Loucy (cell line): ENCODE measurements around the gene CDH4.

Experiments used
- H2AFZ ChIP-seq: fragments of 200-600 bp; sonication (generic); 2 replicates; pipeline ENCODE4 v1.6.0; 2016; ENCODE audit warnings: antibody characterized with exemption, mild to moderate bottlenecking, low read length, moderate library complexity
- H3F3A ChIP-seq: fragments of 200-600 bp; 2 replicates; pipeline ENCODE4 v1.6.0; 2016; ENCODE audit warnings: antibody characterized with exemption, low read depth, mild to moderate bottlenecking
- H3K27me3 ChIP-seq: fragments of 200-600 bp; sonication (generic); 2 replicates; pipeline ENCODE4 v1.6.1; 2014; ENCODE audit warnings: low read length, mild to moderate bottlenecking; ENCODE audit not compliant: insufficient read depth, poor library complexity, severe bottlenecking
- H3K36me3 ChIP-seq: fragments of 200-600 bp; sonication (generic); 2 replicates; pipeline ENCODE4 v1.6.1; 2016; ENCODE audit warnings: low read length; ENCODE audit not compliant: insufficient read depth
- H3K4me1 ChIP-seq: fragments of 200-600 bp; sonication (generic); 2 replicates; pipeline ENCODE4 v1.5.1; 2014; ENCODE audit warnings: low read length, mild to moderate bottlenecking; ENCODE audit not compliant: insufficient read depth, poor library complexity, severe bottlenecking
- H3K4me2 ChIP-seq: fragments of 200-600 bp; sonication (generic); 2 replicates; pipeline ENCODE4 v1.6.0; 2014; ENCODE audit warnings: antibody characterized with exemption, low read length, low read depth, mild to moderate bottlenecking; ENCODE audit not compliant: poor library complexity, severe bottlenecking
- H3K4me3 ChIP-seq: fragments of 200-600 bp; sonication (generic); 2 replicates; pipeline ENCODE4 v1.5.1; 2014; ENCODE audit warnings: low read length, mild to moderate bottlenecking, mixed read lengths; ENCODE audit not compliant: poor library complexity, severe bottlenecking
- H3K79me2 ChIP-seq: fragments of 200-600 bp; sonication (generic); 2 replicates; pipeline ENCODE4 v1.6.1; 2014; ENCODE audit warnings: low read length; ENCODE audit not compliant: insufficient read depth
- H3K9ac ChIP-seq: fragments of 200-600 bp; sonication (generic); 2 replicates; pipeline ENCODE4 v1.6.0; 2014; ENCODE audit warnings: mild to moderate bottlenecking, low read depth, low read length, moderate library complexity; ENCODE audit not compliant: poor library complexity, severe bottlenecking
- H3K9me2 ChIP-seq: fragments of 200-600 bp; sonication (generic); replicated peaks from 2 replicates; pipeline ENCODE4 v1.6.1; 2016; ENCODE audit warnings: low read depth, low read length, mixed read lengths
- H3K9me3 ChIP-seq: fragments of 200-600 bp; sonication (generic); 2 replicates; pipeline ENCODE4 v1.6.1; 2014; ENCODE audit warnings: mild to moderate bottlenecking, antibody characterized with exemption, low read length, low read depth; ENCODE audit not compliant: insufficient read depth
- H4K20me1 ChIP-seq: fragments of 200-600 bp; sonication (generic); 2 replicates; pipeline ENCODE4 v1.6.0; 2014; ENCODE audit warnings: antibody characterized with exemption, low read length, mild to moderate bottlenecking; ENCODE audit not compliant: insufficient read depth, poor library complexity, severe bottlenecking
- CTCF ChIP-seq: fragments of 200-600 bp; sonication (generic); conservative IDR thresholded peaks from 2 replicates; pipeline ENCODE4 v1.5.1; 2014; ENCODE audit warnings: mild to moderate bottlenecking, antibody characterized with exemption, low read length
- EZH2phosphoT487 ChIP-seq: fragments of 200-600 bp; IDR thresholded peaks from 2 replicates; pipeline ENCODE4 v1.6.1; 2018; ENCODE audit warnings: antibody characterized with exemption, mild to moderate bottlenecking, moderate library complexity, borderline replicate concordance

CDH4 gene

GRCh38 chr20:61394088-61394799 lies 142.2 kb downstream of the CDH4 start:
- Histone ChIP-seq H3K9ac (no peak overlapping the region), H3K4me3 (no peak overlapping the region), H3F3A (no peaks in the 10 kb centered on the region), H3K27me3 (no peaks in the 10 kb centered on the region), H3K9me3 (no peaks in the 10 kb centered on the region), H4K20me1 (no peaks in the 10 kb centered on the region), H3K79me2 (no peaks in the 10 kb centered on the region), H3K9me2 (no peaks in the 10 kb centered on the region), H3K4me1 (peaks cover 18% of the 10 kb centered on the region), H2AFZ (no peak overlapping the region), H3K36me3 (no peaks in the 10 kb centered on the region), H3K4me2 (no peak overlapping the region)
- TF ChIP-seq EZH2phosphoT487 (no peak), CTCF (no peak)

DNA sequence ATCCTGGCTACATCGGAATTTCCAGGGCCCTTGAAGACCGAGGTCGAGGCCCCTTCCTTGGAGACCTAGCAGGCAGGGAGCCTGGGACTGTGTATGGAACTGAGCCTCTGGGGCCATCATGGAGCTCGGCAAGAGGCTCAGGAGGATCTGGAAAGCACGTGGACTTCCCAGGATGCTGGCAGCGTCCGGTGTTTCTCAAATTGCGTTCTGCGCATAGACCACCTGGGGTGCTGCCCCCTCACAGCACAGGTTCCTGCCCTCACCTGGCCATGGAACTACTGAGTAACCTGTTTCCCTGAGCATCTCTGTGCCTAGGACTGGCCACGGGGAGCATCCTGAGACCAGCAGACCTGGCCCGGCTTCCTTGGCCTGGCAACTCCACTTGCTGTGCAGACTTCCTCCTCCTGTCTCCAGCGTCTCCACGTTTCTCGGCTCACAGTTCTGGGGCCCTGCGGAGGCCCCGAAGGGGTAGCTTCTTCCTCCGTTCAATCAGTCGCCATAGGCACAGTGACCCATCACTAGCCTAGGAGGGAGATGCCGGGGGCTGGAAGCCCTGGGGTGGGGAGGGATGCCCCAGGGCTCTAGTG lies 144.3 kb downstream of the CDH4 start:
- Histone ChIP-seq H3K4me3 (no peak overlapping the region), H4K20me1 (no peaks in the 10 kb centered on the region), H3K9me2 (no peaks in the 10 kb centered on the region), H2AFZ (no peak overlapping the region), H3F3A (no peaks in the 10 kb centered on the region), H3K9ac (no peak overlapping the region), H3K36me3 (no peaks in the 10 kb centered on the region), H3K27me3 (no peaks in the 10 kb centered on the region), H3K79me2 (no peaks in the 10 kb centered on the region), H3K9me3 (no peaks in the 10 kb centered on the region), H3K4me1 (peaks cover 10% of the 10 kb centered on the region), H3K4me2 (no peak overlapping the region)
- TF ChIP-seq CTCF (no peak), EZH2phosphoT487 (no peak)

DNA sequence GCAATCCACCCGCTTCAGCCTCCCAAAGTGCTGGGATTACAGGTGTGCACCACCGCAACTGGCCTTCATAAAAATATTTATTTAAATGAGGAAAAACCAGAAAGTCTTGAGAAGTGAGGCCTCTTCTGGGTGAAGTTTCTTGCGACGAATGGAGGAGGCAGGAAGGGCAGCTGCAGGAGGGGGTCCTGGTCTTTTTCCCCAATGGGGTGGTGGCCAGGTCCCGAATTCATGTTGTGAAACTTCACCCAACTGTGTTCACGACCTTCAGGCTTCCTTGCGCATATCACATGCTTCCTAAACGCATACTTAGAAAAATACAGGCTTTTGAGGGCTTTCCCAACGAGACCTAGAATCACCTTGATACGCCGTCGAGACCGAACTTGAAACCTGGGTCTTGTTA lies 145.1 kb downstream of the CDH4 start:
- H3K4me3 ChIP-seq = no peak overlapping the region

More for the DNA sequence above, 145.1 kb downstream of the CDH4 start:
- Histone ChIP-seq H2AFZ (no peak overlapping the region), H3K27me3 (no peaks in the 10 kb centered on the region), H3K9me2 (no peaks in the 10 kb centered on the region), H3K9ac (no peak overlapping the region), H3K36me3 (no peaks in the 10 kb centered on the region), H3K79me2 (no peaks in the 10 kb centered on the region), H4K20me1 (no peaks in the 10 kb centered on the region), H3F3A (no peaks in the 10 kb centered on the region), H3K4me1 (peaks cover 2% of the 10 kb centered on the region), H3K9me3 (no peaks in the 10 kb centered on the region), H3K4me2 (no peak overlapping the region)
- TF ChIP-seq EZH2phosphoT487 (no peak), CTCF (no peak)
